T47D (cell line): ENCODE results near the gene SLC10A1.
"Not testable (repeated sequence)": the region's sequence is repeated elsewhere in the genome, so short reads cannot be mapped to it uniquely, and the experiment has no call there.

Experiments used
- DNase-seq, 2 experiments: peaks; one replicate each; pipeline versions ENCODE4 v3.0.0 to v3.0.0-alpha.2; 2011 to 2012; ENCODE audit warnings: low read depth in 1 of 2, low spot score in 1 of 2
- JUND ChIP-seq: IDR thresholded peaks from 2 replicates; pipeline ENCODE4 v1.6.1; 2012; ENCODE audit warnings: low read depth
- in situ Hi-C: cut with HindIII; loops from 2 replicates; pipeline ENCODE4 v1.10.0; 2016; ENCODE audit warnings: low sequenced_read_pairs, low pct_unique_long_range_greater_than_20kb

SLC10A1 gene

DNA sequence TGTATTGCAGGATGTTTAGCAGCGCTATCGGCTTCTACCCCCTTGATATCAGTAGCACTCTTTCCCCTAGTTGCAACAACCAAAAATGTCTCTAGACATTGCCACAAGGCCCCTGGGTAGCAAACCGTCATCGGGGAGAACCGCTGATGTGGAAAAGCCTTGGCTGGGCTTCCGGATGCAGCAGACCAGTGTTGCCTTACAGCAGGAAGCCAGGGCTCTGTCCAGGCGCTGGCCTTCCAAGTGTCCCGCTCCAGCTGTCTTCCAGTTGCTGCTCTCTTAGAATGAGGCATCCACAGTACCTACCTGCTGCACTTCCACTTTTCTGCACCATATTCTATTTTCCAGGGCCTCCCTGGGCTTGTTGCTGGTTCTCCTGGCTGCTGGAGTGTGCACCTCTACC is 22.6 kb upstream of the SLC10A1 start:
- in situ Hi-C loops = no loop called here
- DNase-seq = no peak
- TF ChIP-seq JUND = no peak

DNA sequence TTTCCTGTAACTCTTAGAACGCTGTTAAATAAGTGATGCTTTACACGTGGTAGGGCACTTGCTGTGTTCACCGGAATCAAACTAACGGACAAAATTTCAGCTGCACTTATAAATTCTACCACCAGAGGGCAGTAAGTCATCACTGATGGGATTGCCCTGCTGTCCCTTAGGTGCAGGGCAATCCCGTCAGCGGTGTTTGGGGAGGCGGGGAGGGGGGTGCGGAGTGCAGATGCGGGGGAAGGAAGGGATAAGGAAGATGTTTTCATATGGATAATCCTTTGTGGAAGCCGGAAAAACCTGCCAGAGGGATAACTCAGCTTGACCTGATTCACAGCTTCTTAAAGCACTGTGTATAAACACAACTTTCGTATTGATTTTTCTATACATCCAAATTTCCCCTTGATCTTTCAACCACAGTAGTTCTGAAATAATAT is 21.7 kb upstream of the SLC10A1 start:
- TF ChIP-seq JUND = no peak
- peak; percentile 58 to 83 for DNase-seq
- in situ Hi-C loops = no loop called here

DNA sequence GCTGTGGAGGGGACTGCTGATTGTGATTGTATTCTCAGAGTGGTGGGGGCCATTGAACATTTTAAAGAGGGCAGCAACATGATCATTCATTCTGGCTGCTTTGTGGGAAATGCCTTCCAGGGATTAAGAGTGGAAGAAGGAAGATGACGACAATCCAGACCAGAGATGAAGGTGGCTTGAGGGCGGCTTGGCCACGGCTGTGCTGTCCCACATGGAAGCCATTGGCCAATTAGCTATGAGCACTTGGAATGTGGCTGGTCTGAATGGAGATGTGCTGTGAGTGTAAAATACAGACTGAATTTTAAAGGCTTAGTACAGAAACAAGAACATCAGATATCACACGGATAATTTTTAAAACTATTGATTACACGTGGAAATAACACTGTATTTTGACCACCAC is 19.2 kb upstream of the SLC10A1 start:
- in situ Hi-C loops = no loop called here
- no peak for DNase-seq
- TF ChIP-seq JUND = no peak

DNA sequence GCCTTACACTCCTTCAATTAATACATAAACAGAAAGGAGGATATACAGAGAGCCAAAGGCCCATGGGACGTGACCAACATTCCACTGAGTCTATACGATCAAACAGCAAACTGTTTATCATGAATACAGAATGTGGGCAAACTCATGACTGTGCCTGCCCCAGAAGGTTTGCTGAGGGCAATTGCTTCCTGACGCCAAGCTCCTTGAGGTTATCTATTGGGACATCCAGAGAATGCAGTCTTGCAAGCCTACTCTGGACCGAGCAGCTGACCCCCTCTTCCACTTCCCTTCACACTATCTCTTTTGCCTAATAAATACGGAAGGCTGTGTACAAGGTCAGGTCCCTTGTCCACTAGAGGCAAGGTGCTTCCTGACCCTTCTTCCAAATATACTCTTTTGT is 18.5 kb upstream of the SLC10A1 start:
- no peak for DNase-seq
- TF ChIP-seq JUND = no peak
- in situ Hi-C loops = no loop called here

DNA sequence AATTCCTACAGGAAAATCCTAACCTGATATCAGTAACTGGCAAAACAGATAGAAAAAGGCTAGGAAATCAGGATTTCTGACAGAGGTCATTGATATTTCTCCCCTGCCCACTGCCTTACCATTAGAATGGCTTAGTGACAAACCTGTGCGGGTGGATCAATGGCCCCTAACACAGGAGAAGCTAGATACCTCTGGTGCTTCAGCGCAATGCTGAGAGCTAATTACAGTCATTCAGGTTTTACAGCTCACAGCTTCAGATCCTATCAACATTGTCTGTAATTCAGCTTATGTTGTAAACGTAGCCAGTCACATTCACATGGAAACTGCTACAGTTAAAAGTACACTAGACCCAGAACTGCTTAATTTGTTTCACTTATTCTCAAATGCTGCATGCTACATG is 17.4 kb upstream of the SLC10A1 start:
- no peak for TF ChIP-seq JUND
- in situ Hi-C loops = no loop called here

GRCh38 chr14:69813346-69813745 is 16.3 kb upstream of the SLC10A1 start:
- DNase-seq, in situ Hi-C loops: not testable (repeated sequence)

More for the DNA sequence above, 17.4 kb upstream of the SLC10A1 start:
- DNase-seq = peak in 1 of 2 experiments; percentile 52

- in situ Hi-C loops = no loop called here
- no peak for DNase-seq
- TF ChIP-seq JUND = no peak
Measured at GRCh38 chr14:69812711-69813110, 15.7 kb upstream of the SLC10A1 start.

DNA sequence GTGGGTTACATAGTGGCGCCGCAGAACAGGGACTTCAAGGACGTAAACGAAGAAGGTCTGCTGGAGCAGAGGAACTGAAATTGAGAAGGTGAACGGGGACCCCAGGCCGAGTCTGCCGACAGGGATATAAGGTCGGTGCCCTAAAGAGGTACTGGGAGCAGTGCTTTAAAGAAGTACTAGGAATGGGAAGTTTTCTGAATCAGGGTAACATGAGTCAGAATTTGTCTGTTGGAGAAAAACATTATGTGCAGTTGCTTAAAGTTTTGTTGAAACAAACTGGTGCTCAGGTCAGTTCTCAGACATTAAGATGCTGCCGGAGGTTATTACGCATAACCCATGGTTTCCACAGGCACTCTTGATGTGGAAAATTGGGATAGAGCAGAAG is 14.8 kb upstream of the SLC10A1 start:
- no peak for TF ChIP-seq JUND
- in situ Hi-C loops = no loop called here
- no peak for DNase-seq

GRCh38 chr14:69811227-69811867 is 14.3 kb upstream of the SLC10A1 start:
- no peak for DNase-seq
- no peak for TF ChIP-seq JUND
- in situ Hi-C loops = no loop called here

GRCh38 chr14:69808919-69809808 is 12.1 kb upstream of the SLC10A1 start:
- in situ Hi-C loops = no loop called here
- TF ChIP-seq JUND = no peak
- DNase-seq = no peak

DNA sequence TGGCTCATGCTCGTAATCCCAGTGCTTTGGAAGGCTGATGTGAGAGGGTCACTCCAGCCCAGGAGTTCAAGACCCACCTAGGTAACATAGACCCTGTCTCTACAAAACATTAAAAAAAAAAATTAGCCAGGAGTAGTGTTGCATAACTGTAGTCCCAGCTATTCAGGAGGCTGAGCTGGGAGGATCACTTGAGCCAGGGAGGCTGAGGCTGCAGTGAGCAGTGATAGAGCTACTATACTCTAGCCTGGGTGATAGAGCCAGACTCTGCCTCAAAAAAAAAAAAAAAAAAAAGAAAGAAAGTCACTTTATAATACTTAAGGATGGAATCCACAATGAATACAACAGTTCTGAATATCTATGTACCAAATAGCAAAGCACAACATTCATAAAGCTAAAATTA is 10.2 kb upstream of the SLC10A1 start:
- TF ChIP-seq JUND = no peak
- in situ Hi-C loops = no loop called here
- DNase-seq = no peak

GRCh38 chr14:69804902-69805301 is 7.9 kb upstream of the SLC10A1 start:
- TF ChIP-seq JUND = no peak
- DNase-seq = no peak
- in situ Hi-C loops = no loop called here

DNA sequence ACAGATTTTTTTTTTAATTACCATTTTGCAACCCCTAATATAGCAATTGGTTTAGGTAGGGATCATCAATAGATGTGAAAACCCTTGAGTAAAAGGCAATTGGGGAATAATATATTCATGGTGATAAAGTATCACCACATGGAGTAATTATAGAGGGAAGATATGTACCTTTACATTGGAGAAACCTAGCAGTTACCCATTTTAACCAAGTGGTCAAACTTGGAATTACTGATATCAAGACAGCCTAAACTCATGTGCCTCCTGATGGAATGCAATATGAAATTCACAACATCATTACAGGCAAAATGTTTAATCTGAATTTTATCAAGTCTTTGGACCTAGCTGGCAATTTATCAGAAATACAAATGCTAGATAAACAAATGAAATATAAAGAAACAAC is 6.7 kb upstream of the SLC10A1 start:
- peak in 1 of 2 experiments; percentile 15 for DNase-seq
- in situ Hi-C loops = no loop called here
- TF ChIP-seq JUND = no peak
